GM12874 (cell line): ENCODE results near the gene ARHGAP15.

Experiments used
- CTCF ChIP-seq: IDR thresholded peaks from 2 replicates; pipeline ENCODE4 v1.5.1; 2011; ENCODE audit warnings: low read depth, mild to moderate bottlenecking, control low read depth, low read length, moderate library complexity; ENCODE audit not compliant: insufficient read depth

The ARHGAP15 gene

GRCh38 chr2:143426296-143426695, 297.1 kb downstream of the ARHGAP15 start:
- TF ChIP-seq CTCF: no peak

GRCh38 chr2:143428700-143429099, 299.5 kb downstream of the ARHGAP15 start:
- no peak for TF ChIP-seq CTCF

- no peak for TF ChIP-seq CTCF
Measured at GRCh38 chr2:143429932-143430679, 300.9 kb downstream of the ARHGAP15 start.

- no peak for TF ChIP-seq CTCF
Measured at GRCh38 chr2:143431316-143431715, 302.1 kb downstream of the ARHGAP15 start.

GRCh38 chr2:143433251-143433650, 304.0 kb downstream of the ARHGAP15 start:
- TF ChIP-seq CTCF: no peak

- no peak for TF ChIP-seq CTCF
Measured at GRCh38 chr2:143433840-143434239, 304.6 kb downstream of the ARHGAP15 start.

- no peak for TF ChIP-seq CTCF
Measured at GRCh38 chr2:143434445-143434844, 305.2 kb downstream of the ARHGAP15 start.
